Measurements from ENCODE around the gene FICD.

- TF ChIP-seq CTCF (IDR thresholded peaks at IDR 0.05; ENCODE audit: low read depth, low read length, poor library complexity, severe bottlenecking): peak; percentile 40
- no peak for TF ChIP-seq EZH2phosphoT487 (IDR thresholded peaks at IDR 0.05; ENCODE audit: borderline replicate concordance, low read length)
These were observed 4.5 kb downstream of the FICD start for GRCh38 chr12:108519558-108519957.

Data from DOHH2 (cell line).